GM19240 (cell line): ENCODE results near the gene NXN.
"Not testable (repeated sequence)": the region's sequence is repeated elsewhere in the genome, so short reads cannot be mapped to it uniquely, and the experiment has no call there.

ENCODE experiments used
- DNase-seq: peaks from one replicate; pipeline ENCODE4 v3.0.0; 2011; ENCODE audit warnings: low spot score; ENCODE audit not compliant: insufficient read length

The NXN gene

GRCh38 chr17:802481-802880 lies 177.1 kb downstream of the NXN start:
- no peak for DNase-seq

- DNase-seq = no peak
These were observed 177.9 kb downstream of the NXN start for GRCh38 chr17:801660-802059.

GRCh38 chr17:800446-801242 lies 178.9 kb downstream of the NXN start:
- no peak for DNase-seq

DNA sequence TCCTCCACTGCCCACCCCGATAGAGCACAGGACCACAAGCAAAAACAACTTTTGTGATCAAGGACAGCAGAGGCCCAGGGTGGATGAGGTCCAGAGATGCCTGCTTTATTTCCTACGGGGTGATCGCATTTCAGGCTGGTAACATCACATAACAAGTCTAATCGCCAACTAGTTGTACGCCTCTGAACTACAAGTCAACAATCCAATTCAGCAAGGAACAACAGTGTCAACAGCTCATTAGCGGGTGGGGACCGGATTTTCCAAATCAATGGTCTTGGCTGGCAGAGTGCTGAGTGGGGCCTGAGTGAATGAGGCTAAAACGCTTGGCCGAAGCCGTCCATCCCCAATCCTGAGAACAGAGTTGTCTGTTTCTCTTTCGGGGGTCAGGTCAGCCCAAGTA lies 180.3 kb downstream of the NXN start:
- no peak for DNase-seq

DNA sequence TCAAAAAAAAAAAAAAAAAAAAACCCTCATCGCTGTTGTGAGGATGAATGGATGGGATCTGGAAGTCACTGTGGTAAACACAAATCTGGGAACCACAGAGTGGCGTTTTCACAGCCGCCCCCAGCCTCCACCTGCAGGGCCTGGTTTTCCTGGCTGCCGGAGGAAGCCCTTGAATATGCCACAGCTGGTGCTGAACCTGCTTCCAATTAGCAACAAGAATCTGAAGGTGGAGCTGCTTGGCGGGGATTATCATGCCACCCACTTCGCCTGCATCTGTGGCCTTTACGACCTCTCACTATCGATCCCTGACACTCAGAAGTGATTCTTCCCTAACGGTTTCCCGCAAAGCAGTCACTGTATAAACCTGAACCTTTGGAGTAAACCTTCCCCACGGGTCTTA lies 181.3 kb downstream of the NXN start:
- no peak for DNase-seq

DNA sequence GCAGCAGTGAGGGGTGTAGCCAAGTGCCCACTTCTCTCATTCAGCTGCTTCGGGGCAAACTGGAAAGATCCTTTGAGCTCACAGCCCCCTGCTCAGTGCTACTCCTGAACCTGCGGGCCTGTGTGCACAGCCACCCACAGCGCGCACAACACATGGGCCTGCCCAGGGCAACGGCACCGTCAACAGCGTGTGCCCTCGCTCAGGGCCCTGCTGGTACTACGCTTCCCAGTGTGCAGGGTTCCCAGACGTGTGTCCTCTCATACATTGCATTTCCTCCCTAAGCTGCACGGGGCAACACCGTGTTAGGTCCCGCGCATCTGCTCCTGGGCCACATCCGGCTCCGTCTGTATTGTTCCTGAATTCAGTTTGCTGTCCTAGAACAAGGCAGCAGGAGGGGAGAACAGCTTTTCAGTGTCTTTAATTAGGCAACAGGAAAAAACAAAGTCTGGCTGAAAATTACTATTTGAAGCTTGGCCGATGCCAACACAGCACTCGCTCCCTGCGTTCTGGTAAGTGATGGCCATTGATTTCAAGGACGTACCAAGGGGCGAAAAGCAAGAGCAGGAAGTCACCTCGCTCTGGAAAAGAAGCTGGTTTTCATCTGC lies 182.2 kb downstream of the NXN start:
- no peak for DNase-seq

GRCh38 chr17:796609-797008 lies 183.0 kb downstream of the NXN start:
- DNase-seq = no peak

GRCh38 chr17:795721-796120 lies 183.9 kb downstream of the NXN start:
- no peak for DNase-seq

- no peak for DNase-seq
These were observed 184.3 kb downstream of the NXN start for GRCh38 chr17:795276-795675.

DNA sequence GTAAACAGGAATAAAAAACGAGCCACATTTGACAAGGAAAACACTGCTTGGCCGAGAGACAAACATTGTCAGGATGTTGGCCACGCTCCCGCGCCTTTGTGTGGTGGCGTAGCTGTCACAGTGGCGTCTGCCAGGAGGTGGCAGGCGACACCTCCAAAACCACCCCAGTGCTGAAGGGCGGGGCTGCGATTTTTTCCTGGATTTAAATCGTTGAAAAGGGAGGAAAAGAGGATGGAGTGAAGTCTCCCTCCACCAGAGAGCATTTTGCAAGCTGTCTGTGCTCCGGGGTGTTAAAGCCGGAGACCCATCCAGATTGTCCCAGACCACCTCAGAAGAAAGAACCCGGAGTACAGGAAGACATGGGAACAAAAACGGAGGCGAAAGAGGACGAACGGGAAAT lies 184.7 kb downstream of the NXN start:
- DNase-seq = peak; percentile 60

GRCh38 chr17:792277-792676 lies 187.3 kb downstream of the NXN start:
- no peak for DNase-seq

GRCh38 chr17:791829-792228 lies 187.7 kb downstream of the NXN start:
- DNase-seq = no peak

DNA sequence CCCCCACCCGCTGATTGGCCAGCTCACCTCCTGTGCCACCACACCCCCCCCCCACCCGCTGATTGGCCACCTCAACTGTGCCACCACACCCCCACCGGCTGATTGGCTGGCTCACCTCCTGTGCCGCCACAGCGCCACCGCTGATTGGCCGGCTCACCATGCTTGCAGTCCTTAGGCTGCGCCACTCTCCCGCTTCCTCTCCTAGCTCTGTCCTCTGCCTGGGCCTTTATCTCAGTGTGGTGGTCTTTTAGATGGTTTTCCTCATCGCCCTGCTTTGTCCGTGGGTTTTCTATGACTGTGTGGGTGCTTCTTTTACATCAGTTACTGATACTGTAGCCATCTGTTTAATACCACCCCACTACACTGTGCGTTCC lies 188.7 kb downstream of the NXN start:
- DNase-seq = not testable (repeated sequence)

GRCh38 chr17:789931-790873 lies 189.4 kb downstream of the NXN start:
- DNase-seq = not testable (repeated sequence)

DNA sequence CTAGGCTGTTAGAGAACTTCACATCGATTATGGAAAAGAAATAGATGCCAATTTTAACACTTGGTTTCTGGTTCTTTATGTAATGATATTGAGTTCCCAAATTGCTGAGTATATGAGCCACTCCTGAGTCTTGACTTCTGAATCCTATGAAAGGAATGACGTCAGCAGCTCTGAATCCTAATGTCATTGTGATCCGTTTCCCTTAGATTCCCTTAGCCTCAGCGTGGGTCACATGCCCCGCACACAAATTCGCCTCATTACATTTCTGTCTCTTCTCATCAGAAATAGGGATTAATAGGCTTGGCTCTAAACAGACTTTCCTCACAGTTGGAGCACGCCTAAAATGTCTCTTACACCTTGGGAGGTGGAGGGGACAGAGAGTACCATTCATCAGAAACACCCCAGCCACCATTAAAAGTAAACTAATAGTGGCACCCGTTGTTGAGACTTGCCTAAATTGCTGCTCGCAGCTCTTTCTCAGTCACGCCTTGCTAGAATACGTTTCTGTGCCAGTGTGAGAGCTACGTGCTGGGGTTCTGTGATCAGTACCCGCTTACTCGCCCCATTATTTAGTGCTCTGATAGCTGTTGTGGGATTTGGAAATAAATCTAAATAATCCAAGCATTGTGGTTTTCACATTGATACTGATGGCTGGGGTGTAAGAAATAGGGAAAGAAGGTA lies 190.3 kb downstream of the NXN start:
- no peak for DNase-seq

GRCh38 chr17:788551-788950 lies 191.0 kb downstream of the NXN start:
- no peak for DNase-seq

GRCh38 chr17:787641-788221 lies 191.8 kb downstream of the NXN start:
- no peak for DNase-seq

- DNase-seq = not testable (repeated sequence)
These were observed 193.7 kb downstream of the NXN start for GRCh38 chr17:785901-786300.

DNA sequence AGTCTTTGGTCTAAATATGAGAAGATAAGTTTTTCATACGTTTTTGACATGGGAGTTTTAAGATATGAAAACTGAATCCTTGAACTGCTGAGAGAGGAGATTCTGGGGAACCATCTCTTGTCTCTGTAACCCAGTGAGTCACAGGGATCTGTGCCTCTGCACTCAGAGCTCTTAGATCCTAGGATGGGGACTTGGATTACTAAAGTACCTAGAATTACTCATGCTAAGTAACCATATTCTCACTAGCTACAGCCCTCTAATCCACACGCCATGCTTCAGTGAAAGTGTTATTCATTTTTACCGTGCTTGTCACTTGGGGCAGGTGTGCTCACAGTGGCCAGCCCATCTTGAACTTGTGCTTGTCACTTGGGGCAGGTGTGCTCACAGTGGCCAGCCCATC lies 195.4 kb downstream of the NXN start:
- DNase-seq = no peak

DNA sequence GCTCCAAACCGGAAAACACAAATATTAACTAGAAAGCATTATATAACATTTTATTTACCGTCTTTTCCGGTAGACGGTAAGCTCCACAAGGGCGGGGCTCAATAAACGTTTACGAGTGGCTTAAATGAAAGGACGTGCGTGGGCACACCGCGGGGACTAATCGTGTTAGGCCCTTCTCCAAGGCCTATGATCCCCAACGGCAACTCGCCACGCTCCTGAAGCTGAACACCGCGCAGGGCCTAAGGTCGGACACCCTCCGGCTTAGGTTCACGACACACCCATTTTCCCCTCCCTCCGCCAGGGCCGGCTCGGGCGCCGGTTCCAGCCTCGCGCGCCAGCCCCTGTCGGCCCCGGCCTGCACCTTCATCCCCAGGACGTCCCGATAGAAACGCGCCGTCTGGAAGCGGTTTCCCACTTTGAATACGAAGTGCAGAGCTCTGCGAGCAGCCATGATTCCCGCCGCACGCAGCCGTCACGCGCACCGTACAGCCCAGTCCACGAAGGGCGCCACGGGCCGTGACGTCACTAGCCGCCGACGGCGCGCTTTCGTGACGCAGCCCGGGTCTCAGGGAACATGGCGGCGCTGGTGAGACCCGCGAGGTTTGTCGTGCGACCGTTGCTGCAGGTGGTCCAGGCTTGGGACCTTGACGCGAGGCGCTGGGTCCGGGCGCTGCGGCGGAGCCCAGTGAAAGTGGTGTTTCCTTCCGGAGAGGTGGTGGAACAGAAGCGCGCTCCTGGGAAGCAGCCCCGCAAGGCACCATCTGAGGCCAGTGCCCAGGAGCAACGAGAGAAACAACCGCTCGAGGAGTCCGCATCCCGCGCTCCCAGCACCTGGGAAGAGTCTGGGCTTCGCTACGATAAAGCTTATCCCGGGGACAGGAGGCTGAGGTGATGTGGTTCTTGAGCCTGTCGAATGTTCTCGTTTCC lies 197.5 kb downstream of the NXN start, which contains the start of the genes GLOD4 and MRM3:
TSS of gene GLOD4 (minus strand) at position 476 of the 927 bp plus-strand sequence. CDS start at position 451, 25 bp downstream.
TSS of gene MRM3 (plus strand) at position 549 of the 927 bp plus-strand sequence. CDS start at position 575, 26 bp downstream.
- peak; percentile 92 for DNase-seq
